Liver (tissue), 9 donors: Measurements from ENCODE around the gene AGL. TPM values are rescaled to one million over a fixed set of nuclear protein-coding genes. Genes with fewer than 3 reads are reported as not detected.

Source experiments
- DNase-seq: peaks from one replicate; pipeline ENCODE4 v3.0.0-alpha.2; 2017; ENCODE audit warnings: low spot score
- H3K27ac ChIP-seq, 2 donors: one replicate each; pipeline ENCODE4 v1.7.0; 2013; ENCODE audit warnings: inconsistent platforms in 2 of 2, low read length in 2 of 2, control low read depth in 1 of 2, low read depth in 1 of 2, mild to moderate bottlenecking in 1 of 2
- H3K27me3 ChIP-seq, 4 donors: one replicate each; pipeline versions ENCODE4 v1.6.1 to v1.7.0; 2013; ENCODE audit warnings: low read length in 3 of 4, inconsistent platforms in 1 of 4, mild to moderate bottlenecking in 1 of 4, moderate library complexity in 1 of 4; ENCODE audit not compliant: control insufficient read depth in 4 of 4, insufficient read depth in 4 of 4
- H3K36me3 ChIP-seq, 4 donors: one replicate each; pipeline versions ENCODE4 v1.6.1 to v1.7.0; 2013; ENCODE audit warnings: low read length in 3 of 4, mild to moderate bottlenecking in 3 of 4, low read depth in 1 of 4, moderate library complexity in 1 of 4; ENCODE audit not compliant: control insufficient read depth in 4 of 4, insufficient read depth in 3 of 4
- H3K4me1 ChIP-seq, 4 donors: one replicate each; pipeline versions ENCODE4 v1.6.1 to v1.7.0; 2013; ENCODE audit warnings: low read length in 3 of 4, mild to moderate bottlenecking in 3 of 4, moderate library complexity in 1 of 4; ENCODE audit not compliant: control insufficient read depth in 4 of 4, insufficient read depth in 4 of 4
- H3K4me3 ChIP-seq, 3 donors: one replicate each; pipeline versions ENCODE4 v1.6.1 to v1.7.0; 2013; ENCODE audit warnings: low read length in 3 of 3, control low read depth in 1 of 3, low read depth in 1 of 3, mild to moderate bottlenecking in 1 of 3
- H3K9ac ChIP-seq, 2 donors: one replicate each; pipeline ENCODE4 v1.7.0; 2013; ENCODE audit warnings: low read length in 2 of 2, mild to moderate bottlenecking in 2 of 2, moderate library complexity in 2 of 2, control low read depth in 1 of 2, low read depth in 1 of 2
- H3K9me3 ChIP-seq, 4 donors: one replicate each; pipeline versions ENCODE4 v1.6.1 to v1.7.0; 2013; ENCODE audit warnings: low read length in 3 of 4; ENCODE audit not compliant: control insufficient read depth in 4 of 4
- CTCF ChIP-seq: fragments of 150-350 bp; IDR thresholded peaks from 2 replicates; pipeline ENCODE4 v1.5.1; 2017; ENCODE audit warnings: improper control_type of control experiment, low read depth, low read length; ENCODE audit not compliant: missing input control
- EGR1 ChIP-seq, 2 donors: IDR thresholded peaks; 2 replicates each; pipeline ENCODE4 v1.6.1; 2016 to 2018; ENCODE audit warnings: antibody characterized with exemption in 2 of 2, low read depth in 2 of 2
- FOXA1 ChIP-seq: IDR thresholded peaks from 2 replicates; pipeline ENCODE4 v1.6.1; 2016; ENCODE audit warnings: antibody characterized with exemption
- FOXA2 ChIP-seq: IDR thresholded peaks from 2 replicates; pipeline ENCODE4 v1.6.1; 2016; ENCODE audit warnings: antibody characterized with exemption
- GABPA ChIP-seq, 2 donors: IDR thresholded peaks in 1 of 2; conservative IDR thresholded peaks in 1 of 2; 2 replicates each; pipeline ENCODE4 v1.6.1; 2016; ENCODE audit warnings: antibody characterized with exemption in 2 of 2, mild to moderate bottlenecking in 1 of 2, moderate library complexity in 1 of 2
- HNF4A ChIP-seq, 2 donors: conservative IDR thresholded peaks; 2 replicates each; pipeline ENCODE4 v1.6.1; 2016; ENCODE audit warnings: antibody characterized with exemption in 2 of 2, mild to moderate bottlenecking in 2 of 2
- HNF4G ChIP-seq: IDR thresholded peaks from 2 replicates; pipeline ENCODE4 v1.6.1; 2016; ENCODE audit warnings: antibody characterized with exemption
- JUND ChIP-seq, 2 donors: IDR thresholded peaks; 2 replicates each; pipeline ENCODE4 v1.6.1; 2016; ENCODE audit warnings: antibody characterized with exemption in 2 of 2
- MAX ChIP-seq: IDR thresholded peaks from 2 replicates; pipeline ENCODE4 v1.6.1; 2016; ENCODE audit warnings: antibody characterized with exemption
- NR2F2 ChIP-seq: IDR thresholded peaks from 2 replicates; pipeline ENCODE4 v1.6.1; 2016; ENCODE audit warnings: antibody characterized with exemption
- RAD21 ChIP-seq, 2 donors: IDR thresholded peaks; 2 replicates each; pipeline ENCODE4 v1.6.1; 2016; ENCODE audit warnings: antibody characterized with exemption in 2 of 2, mild to moderate bottlenecking in 2 of 2
- REST ChIP-seq: IDR thresholded peaks from 2 replicates; pipeline ENCODE4 v1.6.1; 2016; ENCODE audit warnings: antibody characterized with exemption, mild to moderate bottlenecking
- RXRA ChIP-seq, 2 donors: IDR thresholded peaks; 2 replicates each; pipeline ENCODE4 v1.6.1; 2017 to 2018; ENCODE audit warnings: antibody characterized with exemption in 2 of 2, mild to moderate bottlenecking in 1 of 2
- SP1 ChIP-seq: IDR thresholded peaks from 2 replicates; pipeline ENCODE4 v1.6.1; 2018; ENCODE audit warnings: antibody characterized with exemption, mild to moderate bottlenecking
- TAF1 ChIP-seq: conservative IDR thresholded peaks from 2 replicates; pipeline ENCODE4 v1.6.1; 2016; ENCODE audit warnings: antibody characterized with exemption, mild to moderate bottlenecking
- YY1 ChIP-seq: IDR thresholded peaks from 2 replicates; pipeline ENCODE4 v1.6.1; 2016; ENCODE audit warnings: antibody characterized with exemption, mild to moderate bottlenecking
- ZBTB33 ChIP-seq: IDR thresholded peaks from 2 replicates; pipeline ENCODE4 v1.6.1; 2016; ENCODE audit warnings: antibody characterized with exemption
- WGBS: extraction: QIAGEN DNeasy Blood & Tissue Kit; methylation state at CpG from one replicate; pipeline ENCODE4 v1.1.7; 2013; 5-methylcytosine and 5-hydroxymethylcytosine counted together
- polyA plus RNA-seq, 2 donors: library from polyadenylated mRNA; stranded (reverse) in 1 of 2; unstranded in 1 of 2; fragments of 200-250 nt in 1 of 2; fragments of >200 nt in 1 of 2; fragmentation: Nextera tagmentation in 1 of 2; extraction: Ambion mirVana in 1 of 2; gene quantifications; one replicate each; pipeline versions ENCODE4 v1.2.1 to v1.2.3, GENCODE V29; 2013 to 2015
- total RNA-seq, 2 donors: library from RNA; depleted of rRNA; stranded (reverse); fragments of >200 nt; gene quantifications; one replicate each; pipeline ENCODE4 v1.2.3, GENCODE V29; 2014
- TF ChIP-seq, protein P1 (sequence below): IDR thresholded peaks from 2 replicates; pipeline ENCODE4 v1.6.1; 2016; ENCODE audit warnings: antibody characterized with exemption
- donor health status: healthy.
- donor health status: healthy.
- donor health status: healthy.
- donor health status: healthy.
- donor health status: healthy.

Gene AGL
- total and polyA plus RNA-seq, 4 donors = 10.1 to 78.5 (median 19.9) TPM

DNA sequence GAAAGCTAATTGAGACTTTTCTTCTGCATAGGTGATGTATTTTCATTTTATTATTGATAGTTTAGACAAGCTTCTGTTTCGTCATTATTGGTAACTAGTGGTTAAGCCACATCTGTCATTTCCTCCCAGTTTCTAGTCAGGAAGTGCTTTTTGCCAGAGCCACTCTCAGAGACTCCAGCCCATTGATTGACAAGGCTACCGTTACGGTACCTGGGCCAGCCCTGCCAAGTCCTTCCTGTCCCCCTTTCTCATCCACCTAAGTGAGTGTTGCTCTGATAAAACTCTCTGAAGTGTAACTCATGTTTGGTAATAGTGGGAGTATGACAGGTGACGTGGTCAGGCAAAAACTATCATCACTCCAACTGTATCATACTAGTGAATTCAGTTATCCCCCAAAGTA, 29.6 kb upstream of the AGL start:
- no peak overlapping the region for H3K4me3 ChIP-seq
- no peaks in the 10 kb centered on the region for H3K27me3 ChIP-seq
- H3K9me3 ChIP-seq = no peaks in the 10 kb centered on the region
- TF ChIP-seq RXRA (IDR thresholded peaks at IDR 0.05) (no peak), EGR1 (IDR thresholded peaks at IDR 0.05; ENCODE audit: low read depth in 2 of 2) (no peak), HNF4G (no peak), REST (no peak), GABPA (IDR thresholded peaks at IDR 0.05 in 1 of 2, conservative IDR thresholded peaks at IDR 0.05 in 1 of 2) (no peak), TAF1 (no peak), CTCF (no peak), RAD21 (IDR thresholded peaks at IDR 0.05) (no peak), NR2F2 (no peak), ZBTB33 (no peak), SP1 (no peak), MAX (no peak), HNF4A (conservative IDR thresholded peaks at IDR 0.05) (no peak), JUND (IDR thresholded peaks at IDR 0.05) (no peak), FOXA2 (no peak), FOXA1 (no peak)
- TF ChIP-seq, protein P1, sequence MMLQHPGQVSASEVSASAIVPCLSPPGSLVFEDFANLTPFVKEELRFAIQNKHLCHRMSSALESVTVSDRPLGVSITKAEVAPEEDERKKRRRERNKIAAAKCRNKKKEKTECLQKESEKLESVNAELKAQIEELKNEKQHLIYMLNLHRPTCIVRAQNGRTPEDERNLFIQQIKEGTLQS = no peak
- H3K27ac ChIP-seq = no peak overlapping the region
- H3K36me3 ChIP-seq = no peaks in the 10 kb centered on the region
- DNase-seq = no peak
- no peaks in the 10 kb centered on the region for H3K4me1 ChIP-seq
- no peak overlapping the region for H3K9ac ChIP-seq
- 55% methylated on average over 4 of the region's 4 CpGs for WGBS

DNA sequence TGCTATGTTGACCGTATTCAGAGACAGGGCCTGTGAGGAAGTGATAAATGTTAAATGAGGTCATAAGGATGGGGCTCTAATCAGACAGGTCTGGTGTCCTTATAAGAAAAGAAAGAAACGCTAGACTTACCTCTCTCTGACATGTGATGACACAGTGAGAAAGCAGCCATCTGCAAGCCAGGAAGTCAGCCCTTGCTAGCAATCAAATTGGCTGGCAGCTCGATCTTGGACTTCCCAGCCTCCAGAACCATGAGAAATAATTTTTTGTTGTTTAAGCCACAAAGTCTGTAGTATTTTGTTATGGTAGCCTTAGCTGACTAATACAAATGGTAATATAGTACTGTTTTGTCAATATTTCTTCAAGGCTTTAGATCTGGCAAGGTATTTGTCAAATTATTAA, 25.1 kb upstream of the AGL start:
- Histone ChIP-seq H3K36me3 (no peaks in the 10 kb centered on the region), H3K4me3 (no peak overlapping the region), H3K27me3 (no peaks in the 10 kb centered on the region), H3K9me3 (no peaks in the 10 kb centered on the region), H3K4me1 (no peaks in the 10 kb centered on the region), H3K27ac (no peak overlapping the region), H3K9ac (no peak overlapping the region)
- WGBS = 91% methylated on average over 3 of the region's 3 CpGs
- TF ChIP-seq RXRA (IDR thresholded peaks at IDR 0.05) (no peak), FOXA1 (no peak), ZBTB33 (no peak), FOXA2 (no peak), YY1 (no peak), MAX (no peak), TAF1 (no peak), SP1 (no peak)
- TF ChIP-seq, protein P1 = no peak
- no peak for DNase-seq
